Fibroblast of peridontal ligament (primary cell): ENCODE results near the gene PCDHA5.

Experiments
- DNase-seq: peaks from one replicate; pipeline ENCODE4 v3.0.0-alpha.2; 2010; ENCODE audit errors: extremely low read depth

The PCDHA5 gene

DNA sequence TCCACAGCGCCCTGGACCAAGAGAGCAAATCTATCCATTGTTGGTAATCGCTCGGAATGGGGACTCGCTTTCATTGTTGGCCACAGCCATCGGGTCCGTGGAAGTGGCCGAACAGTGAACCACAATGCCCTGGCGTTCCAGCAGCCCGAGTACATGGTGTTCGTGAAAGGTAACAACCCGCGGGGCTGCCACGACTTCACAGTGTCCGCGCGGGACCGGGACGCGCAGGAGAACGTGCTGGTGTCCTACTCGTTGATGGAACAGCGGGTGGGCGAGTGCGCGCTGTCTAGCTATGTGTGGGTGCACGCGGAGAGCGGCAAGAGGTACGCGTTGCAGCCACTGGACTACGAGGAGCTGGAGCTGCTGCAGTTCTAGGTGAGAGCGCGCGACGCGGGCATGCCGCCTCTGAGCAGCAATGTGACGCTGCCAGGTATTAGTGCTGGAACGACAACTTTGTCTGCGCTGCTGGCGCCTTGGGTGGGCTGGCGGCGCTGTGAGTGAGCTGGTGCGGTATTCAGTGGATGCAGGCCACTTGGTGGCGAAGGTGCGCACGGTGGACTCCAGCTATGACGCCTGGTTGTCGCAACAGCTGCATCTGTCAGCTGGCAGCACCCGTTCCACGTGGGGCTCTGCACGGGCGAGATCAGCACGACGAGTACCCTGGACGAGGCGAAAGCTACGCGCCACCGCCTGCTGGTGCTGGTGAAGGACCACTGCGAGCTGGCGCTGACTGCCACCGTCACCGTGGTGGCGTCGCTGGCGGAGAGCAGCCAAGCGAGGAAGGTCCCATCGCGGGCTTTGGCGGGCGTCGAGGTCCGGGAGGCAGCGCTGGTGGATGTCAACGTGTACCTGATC, 41.3 kb downstream of the PCDHA5 start:
- no peak for DNase-seq

DNA sequence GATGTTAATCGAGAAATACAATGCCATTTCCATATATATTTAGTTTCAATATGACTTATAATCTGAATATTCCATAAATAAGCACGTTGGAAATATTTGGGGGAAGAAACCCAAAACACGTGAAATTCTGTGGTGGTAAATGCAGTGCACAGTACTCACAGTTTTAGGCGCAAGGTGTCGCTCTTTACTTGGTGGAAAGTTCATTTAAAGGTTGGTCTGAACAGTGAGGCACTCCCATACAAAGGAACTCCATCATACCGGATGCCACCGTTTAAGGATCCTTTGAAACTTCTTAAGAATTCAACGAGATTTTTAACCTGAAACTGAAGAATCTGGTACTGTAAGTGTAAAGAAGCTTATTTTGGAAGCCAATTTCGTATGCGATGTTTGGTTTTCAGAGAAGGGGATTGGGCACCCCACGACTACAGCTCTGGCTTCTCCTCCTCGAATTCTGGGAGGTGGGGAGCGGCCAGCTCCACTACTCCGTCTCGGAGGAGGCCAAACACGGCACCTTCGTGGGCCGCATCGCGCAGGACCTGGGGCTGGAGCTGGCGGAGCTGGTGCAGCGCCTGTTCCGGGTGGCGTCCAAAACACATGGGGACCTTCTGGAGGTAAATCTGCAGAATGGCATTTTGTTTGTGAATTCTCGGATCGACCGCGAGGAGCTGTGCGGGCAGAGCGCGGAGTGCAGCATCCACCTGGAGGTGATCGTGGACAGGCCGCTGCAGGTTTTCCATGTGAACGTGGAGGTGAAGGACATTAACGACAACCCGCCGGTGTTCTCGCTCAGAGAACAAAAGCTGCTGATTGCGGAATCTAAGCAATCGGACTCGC, 47.5 kb downstream of the PCDHA5 start, which contains the start of gene PCDHA11:
Gene PCDHA11 (plus strand): TSS at position 237 of the 834 bp plus-strand sequence. CDS start 147 bp downstream, at position 384.
- DNase-seq: peak; percentile 1

DNA sequence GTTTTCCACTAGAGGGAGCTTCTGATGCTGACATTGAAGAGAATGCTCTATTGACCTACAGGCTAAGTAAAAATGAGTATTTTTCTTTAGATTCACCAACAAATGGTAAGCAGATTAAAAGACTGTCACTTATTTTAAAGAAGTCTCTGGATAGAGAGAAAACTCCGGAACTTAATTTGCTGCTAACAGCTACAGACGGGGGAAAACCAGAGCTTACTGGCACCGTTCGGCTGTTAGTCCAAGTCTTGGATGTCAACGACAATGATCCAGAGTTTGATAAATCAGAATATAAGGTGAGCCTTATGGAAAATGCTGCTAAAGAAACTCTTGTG, 48.1 kb downstream of the PCDHA5 start:
- no peak for DNase-seq

DNA sequence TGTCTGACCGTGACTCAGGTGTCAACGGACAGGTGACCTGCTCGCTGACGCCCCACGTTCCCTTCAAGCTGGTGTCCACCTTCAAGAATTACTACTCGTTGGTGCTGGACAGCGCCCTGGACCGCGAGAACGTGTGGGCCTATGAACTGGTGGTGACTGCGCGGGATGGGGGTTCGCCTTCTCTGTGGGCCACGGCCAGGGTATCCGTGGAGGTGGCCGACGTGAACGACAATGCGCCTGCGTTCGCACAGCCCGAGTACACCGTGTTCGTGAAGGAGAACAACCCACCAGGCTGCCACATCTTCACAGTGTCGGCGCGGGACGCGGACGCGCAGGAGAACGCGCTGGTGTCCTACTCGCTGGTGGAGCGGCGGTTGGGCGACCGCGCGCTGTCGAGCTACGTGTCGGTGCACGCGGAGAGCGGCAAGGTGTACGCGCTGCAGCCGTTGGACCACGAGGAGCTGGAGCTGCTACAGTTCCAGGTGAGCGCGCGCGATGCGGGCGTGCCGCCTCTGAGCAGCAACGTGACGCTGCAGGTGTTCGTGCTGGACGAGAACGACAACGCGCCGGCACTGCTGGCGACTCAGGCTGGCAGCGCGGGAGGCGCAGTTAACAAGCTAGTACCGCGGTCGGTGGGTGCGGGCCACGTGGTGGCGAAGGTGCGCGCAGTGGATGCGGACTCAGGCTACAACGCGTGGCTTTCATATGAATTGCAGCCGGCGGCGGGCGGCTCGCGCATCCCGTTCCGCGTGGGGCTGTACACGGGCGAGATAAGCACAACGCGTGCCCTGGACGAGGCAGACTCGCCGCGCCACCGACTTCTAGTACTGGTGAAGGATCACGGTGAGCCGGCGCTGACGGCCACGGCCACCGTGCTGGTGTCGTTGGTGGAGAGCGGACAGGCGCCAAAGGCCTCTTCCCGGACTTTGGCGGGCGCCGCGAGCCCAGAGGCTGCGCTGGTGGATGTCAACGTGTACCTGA, 49.1 kb downstream of the PCDHA5 start:
- no peak for DNase-seq
